ENCODE measurements around the gene RAB3A.

DNA sequence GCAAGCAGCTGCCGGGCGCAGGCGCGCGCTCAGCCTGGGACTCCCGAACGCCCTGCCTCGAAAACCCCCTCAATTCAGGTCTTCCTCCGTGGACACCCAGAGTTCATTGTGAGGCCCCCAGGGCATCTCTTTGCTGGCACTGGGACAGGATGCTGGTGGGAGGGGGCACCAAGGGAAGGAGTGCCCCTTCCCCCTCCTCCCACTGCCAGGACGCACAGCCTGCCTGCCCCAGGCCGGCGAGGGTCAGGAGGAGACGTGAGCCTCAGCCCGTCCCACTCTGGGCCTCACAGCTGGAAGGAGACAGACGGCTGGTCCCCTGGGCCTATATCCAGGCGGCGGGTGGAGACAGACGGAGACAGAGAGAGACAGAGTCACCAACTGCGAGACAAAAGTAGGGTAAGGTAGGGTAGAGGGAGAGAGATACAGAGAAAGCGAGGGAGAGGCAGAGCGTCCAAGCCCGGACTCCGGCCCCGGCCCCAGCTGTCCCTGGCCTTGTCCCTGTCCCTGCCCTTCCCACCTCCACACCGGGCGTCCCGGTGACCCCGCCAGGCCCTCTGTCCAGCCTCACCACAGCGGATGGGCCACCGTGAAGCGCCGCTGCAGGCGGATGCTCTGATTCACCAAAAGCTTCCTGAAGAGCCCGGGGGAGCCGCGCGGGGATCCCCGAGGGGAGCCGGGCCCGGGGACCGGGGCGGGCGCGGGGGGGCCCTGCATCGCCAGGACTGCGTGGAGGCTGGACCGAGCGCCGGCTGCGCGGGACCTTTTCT lies 22.0 kb upstream of the RAB3A start, which contains the start of gene PDE4C:
- TF ChIP-seq POLR2A (IDR thresholded peaks at IDR 0.05; ENCODE audit: low read depth, low read length): no peak
- TF ChIP-seq EZH2 (IDR thresholded peaks at IDR 0.05; ENCODE audit: borderline replicate concordance, low read depth, low read length, severe bottlenecking): peak; percentile 35
- TF ChIP-seq, protein P1, sequence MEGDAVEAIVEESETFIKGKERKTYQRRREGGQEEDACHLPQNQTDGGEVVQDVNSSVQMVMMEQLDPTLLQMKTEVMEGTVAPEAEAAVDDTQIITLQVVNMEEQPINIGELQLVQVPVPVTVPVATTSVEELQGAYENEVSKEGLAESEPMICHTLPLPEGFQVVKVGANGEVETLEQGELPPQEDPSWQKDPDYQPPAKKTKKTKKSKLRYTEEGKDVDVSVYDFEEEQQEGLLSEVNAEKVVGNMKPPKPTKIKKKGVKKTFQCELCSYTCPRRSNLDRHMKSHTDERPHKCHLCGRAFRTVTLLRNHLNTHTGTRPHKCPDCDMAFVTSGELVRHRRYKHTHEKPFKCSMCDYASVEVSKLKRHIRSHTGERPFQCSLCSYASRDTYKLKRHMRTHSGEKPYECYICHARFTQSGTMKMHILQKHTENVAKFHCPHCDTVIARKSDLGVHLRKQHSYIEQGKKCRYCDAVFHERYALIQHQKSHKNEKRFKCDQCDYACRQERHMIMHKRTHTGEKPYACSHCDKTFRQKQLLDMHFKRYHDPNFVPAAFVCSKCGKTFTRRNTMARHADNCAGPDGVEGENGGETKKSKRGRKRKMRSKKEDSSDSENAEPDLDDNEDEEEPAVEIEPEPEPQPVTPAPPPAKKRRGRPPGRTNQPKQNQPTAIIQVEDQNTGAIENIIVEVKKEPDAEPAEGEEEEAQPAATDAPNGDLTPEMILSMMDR (IDR thresholded peaks at IDR 0.05; ENCODE audit: extremely low read depth in 1 of 2, insufficient read depth in 1 of 2, low read depth in 1 of 2, low read length in 2 of 2): no peak
- no peak for TF ChIP-seq POLR2AphosphoS5 (IDR thresholded peaks at IDR 0.05; ENCODE audit: insufficient read depth, low read depth, low read length)
- TF ChIP-seq, protein P2, sequence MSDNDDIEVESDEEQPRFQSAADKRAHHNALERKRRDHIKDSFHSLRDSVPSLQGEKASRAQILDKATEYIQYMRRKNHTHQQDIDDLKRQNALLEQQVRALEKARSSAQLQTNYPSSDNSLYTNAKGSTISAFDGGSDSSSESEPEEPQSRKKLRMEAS (IDR thresholded peaks at IDR 0.05; ENCODE audit: insufficient read depth, insufficient read length): no peak
